Stimulated activated CD8-positive, alpha-beta memory T cell treated with anti-CD3 and anti-CD28 coated beads, Interleukin-12 subunit alpha, Interleukin-12 subunit beta, amount 100 ng/mL, for 4 hours (primary cell): ENCODE results near the gene AP3B1.

ENCODE experiments used
- DNase-seq: peaks from one replicate; pipeline ENCODE4 v3.0.0-alpha.2; 2020; ENCODE audit warnings: low read depth

AP3B1 gene

DNA sequence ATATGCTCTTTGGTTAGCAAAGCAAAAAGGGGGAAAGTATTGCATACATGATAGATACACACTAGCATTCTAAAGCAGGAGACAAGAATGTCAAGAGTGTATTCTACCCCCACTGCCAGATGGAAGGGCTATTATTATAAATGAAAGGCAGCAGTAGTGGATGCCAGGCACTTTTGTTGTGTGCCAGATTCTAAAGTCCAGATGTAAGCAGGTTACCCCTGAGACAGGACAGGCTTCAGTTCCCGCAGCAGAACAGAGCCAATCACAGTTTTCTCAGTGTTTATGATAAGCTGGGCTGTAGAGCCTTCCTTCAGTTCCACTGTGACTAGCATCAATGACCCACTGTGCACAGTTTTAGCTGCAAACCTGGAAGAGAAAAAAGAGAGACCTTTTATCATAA, 291.8 kb downstream of the AP3B1 start:
- no peak for DNase-seq

GRCh38 chr5:78001197-78001596, 293.3 kb downstream of the AP3B1 start:
- no peak for DNase-seq

DNA sequence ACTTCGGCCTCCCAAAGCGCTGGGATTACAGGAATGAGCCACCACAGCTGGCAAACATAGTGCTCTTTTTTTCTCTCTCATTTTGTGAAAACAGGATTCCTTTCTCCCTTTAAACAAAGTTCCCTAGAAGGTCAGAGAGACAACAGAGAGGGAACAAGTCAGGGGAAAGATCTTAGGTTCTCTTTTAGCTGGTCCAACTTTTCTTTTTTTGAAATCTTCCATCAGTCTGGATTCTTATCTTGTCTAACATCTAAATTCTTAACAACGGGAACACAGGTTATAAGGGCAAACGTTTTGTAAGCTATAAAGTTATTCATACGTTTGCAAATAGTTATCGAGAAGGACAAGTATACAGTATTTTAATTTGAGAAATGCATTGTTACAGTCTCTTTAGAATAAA, 294.3 kb downstream of the AP3B1 start:
- no peak for DNase-seq

- no peak for DNase-seq
These were observed 295.1 kb downstream of the AP3B1 start for GRCh38 chr5:77999399-77999798.

DNA sequence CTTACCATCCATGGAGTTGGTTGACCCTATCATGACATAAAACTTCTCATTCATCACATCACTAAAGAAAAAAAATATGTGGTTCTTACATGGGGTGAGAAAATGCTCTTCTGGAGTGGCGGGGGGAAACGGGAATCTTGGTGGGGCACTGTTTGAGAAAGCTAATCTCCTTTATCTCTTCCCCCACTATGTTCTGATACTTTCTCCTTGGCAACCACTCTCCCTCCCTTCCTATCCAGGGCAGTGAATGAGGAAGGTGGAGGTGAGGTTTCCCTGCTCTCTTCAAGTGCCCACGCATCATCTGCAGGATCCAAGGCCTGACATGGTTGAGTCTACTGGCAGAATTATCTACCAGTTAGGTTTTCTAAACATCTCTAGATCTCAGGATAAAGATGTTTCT, 297.6 kb downstream of the AP3B1 start:
- DNase-seq: no peak

DNA sequence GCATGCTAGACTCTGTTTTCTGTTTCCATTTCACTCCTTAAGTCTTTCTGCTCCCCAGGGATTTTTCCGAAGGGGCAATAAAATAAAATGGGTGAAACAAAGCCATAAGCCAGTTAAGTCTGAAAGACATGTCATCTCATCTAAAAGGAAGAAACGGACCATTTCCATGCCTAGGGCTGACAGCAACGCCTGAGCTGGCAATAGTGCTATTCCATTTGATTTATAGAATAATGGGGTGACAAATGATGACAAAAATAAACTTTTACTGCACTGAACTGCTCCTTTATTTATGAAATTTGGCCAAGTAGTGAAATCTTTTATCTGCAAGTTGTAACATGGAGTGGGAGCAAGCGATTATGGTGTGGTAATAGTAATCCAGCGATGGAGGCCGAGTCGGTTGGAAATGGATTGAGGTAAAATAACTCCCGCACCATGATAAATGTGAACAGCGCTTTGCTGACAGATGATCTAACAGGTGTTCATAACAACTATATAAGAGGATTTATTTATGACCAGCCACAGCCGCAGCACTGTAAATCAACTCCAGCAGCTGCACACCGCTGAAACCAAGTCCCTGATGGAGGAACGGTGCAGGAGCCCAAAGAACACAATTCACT, 298.6 kb downstream of the AP3B1 start:
- DNase-seq: no peak

DNA sequence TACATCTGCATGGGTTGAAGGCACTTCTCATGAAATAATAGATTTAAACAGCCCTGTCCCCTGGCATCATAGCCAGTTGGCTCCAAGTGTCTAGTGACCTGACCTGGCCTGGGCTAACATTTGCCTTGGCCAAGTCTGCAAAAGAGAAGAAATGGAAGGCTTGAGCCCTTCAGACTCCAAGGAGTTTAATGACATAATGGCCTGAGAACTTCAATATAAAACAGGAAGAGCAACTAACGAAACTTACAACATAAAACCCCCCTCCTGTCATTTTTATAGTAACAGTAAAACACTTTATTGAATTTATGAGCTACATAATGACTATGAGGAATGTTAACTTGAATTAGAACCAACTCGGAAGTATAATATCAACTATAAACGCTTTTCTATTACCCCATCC, 299.6 kb downstream of the AP3B1 start:
- DNase-seq: no peak

- DNase-seq: no peak
These were observed 300.6 kb downstream of the AP3B1 start for GRCh38 chr5:77993855-77994318.

DNA sequence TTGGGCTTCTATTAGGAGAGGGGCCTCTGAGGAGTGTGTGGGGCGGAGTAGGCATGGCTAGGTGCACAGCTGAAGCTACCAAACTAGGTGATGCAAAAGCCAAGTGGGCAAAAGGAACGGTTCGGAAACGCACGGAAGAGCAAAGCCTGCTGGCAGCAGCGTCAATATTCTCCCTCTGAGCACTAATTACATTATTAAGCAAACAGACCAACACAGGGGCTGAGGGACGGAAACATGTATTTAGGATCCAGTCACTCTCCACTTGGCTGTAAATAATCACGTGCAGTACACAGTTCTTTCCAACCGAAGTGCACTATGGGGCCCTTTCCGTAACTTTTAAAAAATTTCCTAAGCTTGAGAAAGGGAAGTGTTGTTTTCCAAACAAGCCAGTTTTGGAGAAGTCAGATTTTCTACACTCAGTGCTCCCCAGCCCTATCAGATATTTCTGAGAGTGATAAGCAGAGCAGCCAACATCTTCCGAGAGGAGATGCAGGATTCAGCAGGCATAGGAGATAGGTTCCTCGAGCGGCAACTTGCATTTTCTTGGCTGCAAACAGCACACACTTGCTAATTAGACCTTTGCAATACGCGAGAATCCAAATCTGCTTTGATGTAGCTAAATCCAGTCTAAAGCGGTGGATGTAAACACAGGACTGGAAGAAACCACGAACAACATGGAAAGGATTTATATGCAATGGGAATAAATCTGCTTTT, 301.2 kb downstream of the AP3B1 start:
- DNase-seq: no peak

DNA sequence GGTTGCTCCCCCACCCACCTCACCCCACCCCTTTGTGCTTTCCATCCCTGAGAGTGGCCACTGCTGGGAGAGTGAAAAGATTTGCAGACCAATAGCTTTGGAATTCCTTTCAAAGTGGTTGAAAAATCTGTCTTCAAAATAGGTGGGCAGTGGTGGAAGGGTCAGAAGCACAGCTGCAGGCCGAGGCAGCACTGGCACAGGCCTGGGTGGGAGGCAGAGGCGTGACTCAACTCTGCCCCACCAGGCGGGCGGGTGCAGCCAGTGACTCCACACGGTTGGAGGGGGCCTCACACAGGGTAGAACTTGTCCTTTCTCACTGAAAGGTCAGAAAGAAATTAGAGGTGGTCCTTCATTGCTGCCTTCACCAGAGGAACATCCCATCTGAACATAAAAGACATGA, 303.4 kb downstream of the AP3B1 start:
- DNase-seq: no peak

- DNase-seq: no peak
These were observed 304.5 kb downstream of the AP3B1 start for GRCh38 chr5:77990020-77990419.

DNA sequence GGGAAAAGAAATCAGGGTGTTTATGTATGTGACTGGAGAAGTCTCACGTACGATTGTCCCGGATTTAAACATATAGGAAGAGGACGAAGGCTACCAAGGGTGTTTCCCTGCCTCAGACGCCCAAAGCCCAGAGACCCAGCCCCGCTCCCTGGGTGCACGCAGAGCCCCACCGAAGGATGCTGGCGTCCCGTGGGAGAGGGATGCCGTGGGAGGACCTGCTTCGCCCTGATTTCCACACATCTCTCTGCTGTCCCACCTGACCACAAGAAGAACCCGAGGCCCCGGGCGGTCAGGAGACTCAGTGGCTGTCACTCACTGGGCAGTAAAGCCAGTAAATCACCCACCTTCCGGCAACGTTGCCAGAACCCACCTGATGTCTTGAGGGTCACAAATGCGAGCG, 306.5 kb downstream of the AP3B1 start:
- no peak for DNase-seq

GRCh38 chr5:77987331-77987730, 307.2 kb downstream of the AP3B1 start:
- DNase-seq: no peak

- no peak for DNase-seq
These were observed 308.2 kb downstream of the AP3B1 start for GRCh38 chr5:77986261-77986660.

GRCh38 chr5:77985247-77985646, 309.3 kb downstream of the AP3B1 start:
- DNase-seq: no peak

DNA sequence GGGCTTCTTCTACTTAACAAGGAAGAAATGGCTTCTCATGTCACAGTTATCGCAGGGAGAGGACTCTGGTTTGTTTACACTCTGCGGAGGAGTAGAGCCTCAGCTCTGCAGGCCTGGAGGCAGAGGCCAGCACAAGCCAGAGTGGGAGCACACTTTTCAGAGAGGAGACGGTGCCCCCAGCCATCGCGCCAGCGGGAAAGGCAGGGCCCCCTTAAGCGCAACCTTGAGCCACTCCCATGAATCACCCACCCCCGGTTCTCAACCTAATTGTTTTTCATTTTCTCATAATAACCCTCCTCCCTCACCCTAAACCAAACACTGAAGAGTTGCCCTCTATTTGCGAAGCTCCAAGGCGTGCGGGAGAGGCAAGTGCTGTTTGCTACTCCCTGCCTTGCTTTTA, 309.9 kb downstream of the AP3B1 start:
- no peak for DNase-seq

DNA sequence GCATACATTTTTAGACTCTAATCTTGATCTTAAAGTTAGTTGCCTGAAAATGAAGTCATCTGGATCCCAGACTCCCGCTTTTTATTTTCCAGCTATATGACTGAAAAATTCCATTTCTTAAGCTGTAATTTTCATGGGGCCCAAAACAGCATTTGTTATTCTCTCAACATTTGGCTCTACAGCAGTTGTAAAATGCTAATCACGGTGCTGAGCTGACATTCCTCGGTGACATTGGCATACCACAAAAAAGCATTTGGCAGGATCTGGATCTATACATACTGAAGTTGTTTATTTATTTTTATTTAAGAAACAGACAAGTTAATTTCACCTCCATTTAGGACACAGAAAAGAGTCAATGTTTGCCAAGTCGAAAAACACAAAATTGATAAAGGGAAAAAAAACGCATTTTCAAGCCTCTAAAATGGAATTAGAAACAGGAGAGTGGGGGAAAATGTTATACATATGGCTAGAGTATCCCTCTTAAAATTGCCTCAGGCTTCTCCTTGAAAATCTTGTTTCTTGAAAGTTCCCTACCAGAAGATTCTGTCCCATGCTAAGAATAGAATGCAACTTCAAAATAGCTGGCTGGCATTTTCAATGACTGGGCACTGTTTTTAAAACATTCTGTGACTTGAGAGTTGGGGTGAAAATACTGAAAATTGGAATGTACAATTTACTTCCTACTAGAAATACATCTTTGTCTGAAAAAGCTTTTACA, 310.9 kb downstream of the AP3B1 start:
- DNase-seq: no peak

DNA sequence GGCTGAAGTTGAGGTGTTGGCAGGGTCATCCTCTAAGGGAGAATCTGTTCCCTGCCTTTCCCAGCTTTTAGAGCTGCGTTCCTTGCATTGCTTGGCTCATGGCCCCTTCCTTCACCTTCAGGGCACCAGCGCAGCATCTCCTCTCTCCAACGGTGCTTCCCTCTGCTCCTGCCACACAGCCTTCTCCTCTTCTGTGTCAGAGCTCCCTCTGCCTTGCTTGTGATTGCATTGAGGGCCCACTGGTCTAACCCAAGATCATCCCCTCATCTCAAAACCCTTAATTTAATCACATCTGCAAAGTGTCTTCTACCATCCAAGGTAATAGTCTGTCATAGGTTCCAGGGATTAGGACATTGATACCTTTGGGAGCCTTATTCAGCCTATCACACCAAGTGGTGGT, 312.7 kb downstream of the AP3B1 start:
- DNase-seq: no peak

- DNase-seq: no peak
These were observed 319.9 kb downstream of the AP3B1 start for GRCh38 chr5:77974576-77974975.

DNA sequence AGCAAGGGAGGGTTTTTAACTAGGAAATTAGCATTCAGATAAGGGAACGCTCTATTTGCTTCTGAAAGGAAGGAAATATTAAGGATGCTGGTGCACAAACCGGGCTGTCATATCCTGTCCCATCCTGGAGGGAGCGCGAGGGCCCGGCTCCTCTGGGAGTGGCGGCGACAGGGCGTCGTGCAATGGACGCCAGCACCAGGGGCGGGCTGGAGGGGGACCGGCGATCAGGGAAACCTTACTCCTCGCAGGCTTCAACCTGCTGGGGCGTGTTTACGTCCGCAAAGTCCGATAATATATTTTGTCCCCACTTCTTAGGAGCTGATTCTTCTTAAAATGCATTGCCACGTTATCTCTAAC, 321.3 kb downstream of the AP3B1 start:
- no peak for DNase-seq

DNA sequence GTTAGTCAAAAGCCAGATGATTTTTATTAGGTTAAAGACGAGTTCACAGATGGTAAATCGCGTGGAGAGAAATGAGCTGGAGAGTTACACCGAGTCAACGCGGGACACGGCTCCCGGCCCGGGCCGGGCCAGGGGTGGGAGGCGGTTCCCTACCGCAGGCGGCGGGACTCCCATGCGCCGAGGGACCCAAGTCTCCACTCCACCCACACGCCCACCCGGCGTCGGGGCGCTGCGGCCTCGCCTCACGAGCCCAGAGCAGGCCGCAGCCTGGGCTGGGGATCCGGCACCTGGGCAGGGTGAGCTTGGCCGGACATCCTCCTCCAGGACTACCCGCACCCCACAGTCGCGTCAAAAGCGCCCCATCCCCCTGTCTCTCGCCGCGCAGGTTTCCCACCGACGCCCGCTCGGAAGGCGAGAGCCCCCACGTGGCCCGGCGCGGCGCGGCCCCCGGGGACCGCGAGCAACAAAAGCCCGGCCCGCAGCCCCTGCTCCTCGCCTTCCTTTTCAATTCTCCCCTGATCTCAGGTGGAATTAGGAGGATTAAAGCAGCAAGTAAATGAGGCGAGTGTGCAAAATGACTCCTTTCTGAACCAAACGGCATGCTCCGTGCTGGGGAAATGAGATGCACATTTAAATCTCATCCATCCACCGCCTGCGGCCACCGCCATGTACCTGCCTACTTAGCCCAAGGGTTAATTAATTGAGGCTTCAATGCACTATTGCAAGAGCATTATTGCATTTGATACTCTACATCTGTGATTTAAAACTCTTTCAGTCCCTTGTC, 321.8 kb downstream of the AP3B1 start:
- DNase-seq: no peak

DNA sequence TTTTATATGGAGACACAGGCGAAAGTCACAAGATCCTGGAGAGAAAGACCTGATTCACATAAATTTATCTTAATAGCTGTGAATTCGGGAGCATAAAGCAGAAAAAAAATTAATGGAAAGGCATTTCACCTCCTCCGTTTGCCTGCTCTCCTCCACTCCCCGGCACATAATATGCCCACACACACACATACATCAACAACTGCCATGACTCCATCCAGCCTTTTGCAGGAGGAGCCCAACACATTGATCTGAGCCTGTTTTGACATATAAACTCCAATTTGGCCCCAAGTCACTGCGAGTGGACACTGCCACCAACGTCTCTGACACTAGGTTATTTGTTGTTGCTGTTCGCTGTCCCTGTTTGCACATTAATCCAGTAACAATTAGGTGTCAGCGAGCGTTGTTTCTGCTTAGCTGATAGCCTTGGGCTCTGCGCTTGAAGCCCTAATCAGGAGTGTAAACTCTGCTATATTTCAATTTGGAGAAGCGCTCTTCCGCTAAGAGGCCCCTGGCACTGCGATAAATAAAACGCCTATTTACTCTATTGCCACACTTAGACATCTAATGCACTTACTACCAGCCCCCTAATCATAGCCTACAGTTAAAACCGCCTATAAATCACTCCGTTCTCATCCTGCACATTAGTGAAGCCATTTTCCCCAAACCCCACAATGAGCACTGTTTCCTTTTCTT, 322.6 kb downstream of the AP3B1 start:
- DNase-seq: no peak
